CD4-positive, alpha-beta T cell treated with Interleukin-17A for 4 hours (primary cell): Measurements from ENCODE around the gene GOSR2.
A peak's percentile ranks its signal among the peaks of the same experiment; 100 is the strongest.
"Not testable (repeated sequence)": the region's sequence is repeated elsewhere in the genome, so short reads cannot be mapped to it uniquely, and the experiment has no call there.

ENCODE experiments used
- DNase-seq: peaks from one replicate; pipeline ENCODE4 v3.0.0-alpha.2; 2020; ENCODE audit warnings: mixed read lengths

GOSR2 gene

GRCh38 chr17:46935658-46936266 lies 12.8 kb downstream of the GOSR2 start:
- no peak for DNase-seq

GRCh38 chr17:46940692-46941404 lies 17.9 kb downstream of the GOSR2 start:
- DNase-seq: peak; percentile 74

- DNase-seq: peak; percentile 64
Measured at GRCh38 chr17:46942441-46943217, 19.7 kb downstream of the GOSR2 start.

- DNase-seq: no peak
Measured at GRCh38 chr17:46943218-46943500, 20.2 kb downstream of the GOSR2 start.

- peak; percentile 26 for DNase-seq
Measured at GRCh38 chr17:46943501-46944393, 20.8 kb downstream of the GOSR2 start.

- no peak for DNase-seq
Measured at GRCh38 chr17:46944931-46945330, 22.0 kb downstream of the GOSR2 start.

GRCh38 chr17:46947216-46947615 lies 24.3 kb downstream of the GOSR2 start:
- DNase-seq: no peak

GRCh38 chr17:46948544-46948943 lies 25.6 kb downstream of the GOSR2 start:
- DNase-seq: no peak

- no peak for DNase-seq
Measured at GRCh38 chr17:46949291-46950174, 26.6 kb downstream of the GOSR2 start.

GRCh38 chr17:46950342-46950996 lies 27.5 kb downstream of the GOSR2 start:
- DNase-seq: no peak

- DNase-seq: no peak
Measured at GRCh38 chr17:46950997-46951621, 28.1 kb downstream of the GOSR2 start.

- DNase-seq: no peak
Measured at GRCh38 chr17:46951706-46952105, 28.7 kb downstream of the GOSR2 start.

- no peak for DNase-seq
Measured at GRCh38 chr17:46952115-46952514, 29.2 kb downstream of the GOSR2 start.

- not testable (repeated sequence) for DNase-seq
Measured at GRCh38 chr17:46953191-46953590, 30.2 kb downstream of the GOSR2 start.

GRCh38 chr17:46958041-46958591 lies 35.2 kb downstream of the GOSR2 start:
- no peak for DNase-seq

GRCh38 chr17:46960152-46960551 lies 37.2 kb downstream of the GOSR2 start:
- DNase-seq: no peak

GRCh38 chr17:46962374-46962790 lies 39.4 kb downstream of the GOSR2 start:
- DNase-seq: no peak

GRCh38 chr17:46963571-46963970 lies 40.6 kb downstream of the GOSR2 start:
- DNase-seq: no peak

GRCh38 chr17:46964315-46965265 lies 41.6 kb downstream of the GOSR2 start:
- no peak for DNase-seq
